IMR-90 (cell line): ENCODE measurements around the gene SNRNP200. TPM values are rescaled to one million over a fixed set of nuclear protein-coding genes. Genes with fewer than 3 reads are reported as not detected.

Experiments used
- ATAC-seq: fragments of 200-7000 bp; cut with Tn5 transposase; 2 replicates; pipeline ENCODE4 v1.9.1; 2020; ENCODE audit warnings: low read depth, mild to moderate bottlenecking, moderate library complexity
- BruUV-seq: library from RNA; stranded (reverse); fragments of 400-500 nt; replicated peaks from 2 replicates; lab custom pipeline; 2021; lab: Mats Ljungman, UMichigan
- CTCF ChIA-PET: fragments of 300-600 bp; formaldehyde crosslinking; extraction: SDS; loops from one replicate; lab custom pipeline; 2021; ENCODE audit warnings: antibody characterized with exemption; lab: Yijun Ruan, JAX
- POLR2A ChIA-PET: fragments of 300-600 bp; sonication (Branson Sonifier 250); formaldehyde crosslinking; loops from one replicate; lab custom pipeline; 2022; ENCODE audit warnings: antibody characterized with exemption; ENCODE audit not compliant: unreplicated experiment; lab: Charles Lee
- DNase-seq: peaks from one replicate; pipeline ENCODE4 v3.0.0; 2013
- H2AFZ ChIP-seq: replicated peaks from 2 replicates; pipeline ENCODE3; 2013; ENCODE audit warnings: low read length, mild to moderate bottlenecking; ENCODE audit not compliant: poor library complexity
- H2AK5ac ChIP-seq: 2 replicates; pipeline ENCODE4 v1.6.1; 2013; ENCODE audit warnings: low read depth, low read length, inconsistent platforms
- H2AK9ac ChIP-seq: replicated peaks from 2 replicates; pipeline ENCODE3; 2013; ENCODE audit warnings: mild to moderate bottlenecking, low read depth, low read length, moderate library complexity; ENCODE audit not compliant: poor library complexity
- H2BK120ac ChIP-seq: 2 replicates; pipeline ENCODE4 v1.6.1; 2013; ENCODE audit warnings: low read depth, low read length, inconsistent platforms
- H2BK15ac ChIP-seq: 3 replicates; pipeline ENCODE4 v1.6.1; 2013; ENCODE audit warnings: low read depth, low read length, inconsistent platforms
- H2BK20ac ChIP-seq: 2 replicates; pipeline ENCODE4 v1.6.1; 2013; ENCODE audit warnings: low read depth, mild to moderate bottlenecking, inconsistent platforms, low read length, moderate library complexity
- H2BK5ac ChIP-seq: 2 replicates; pipeline ENCODE4 v1.6.1; 2013; ENCODE audit warnings: mild to moderate bottlenecking, low read depth, low read length, inconsistent platforms; ENCODE audit not compliant: poor library complexity, severe bottlenecking
- H3K14ac ChIP-seq: replicated peaks from 2 replicates; pipeline ENCODE4 v1.6.1; 2013; ENCODE audit warnings: low read depth, low read length, inconsistent platforms
- H3K18ac ChIP-seq: 2 replicates; pipeline ENCODE4 v1.6.1; 2013; ENCODE audit warnings: low read depth, low read length, control low read depth
- H3K23ac ChIP-seq: 2 replicates; pipeline ENCODE4 v1.6.1; 2013; ENCODE audit warnings: low read depth, low read length, inconsistent platforms
- H3K27ac ChIP-seq: 2 replicates; pipeline ENCODE4 v1.5.1; 2013; ENCODE audit warnings: mild to moderate bottlenecking, control low read depth, low read length; ENCODE audit not compliant: insufficient read depth
- H3K27me3 ChIP-seq: 2 replicates; pipeline ENCODE4 v1.6.1; 2013; ENCODE audit warnings: low read length; ENCODE audit not compliant: control insufficient read depth, insufficient read depth
- H3K36me3 ChIP-seq: 2 replicates; pipeline ENCODE4 v1.6.1; 2013; ENCODE audit warnings: low read length, mixed read lengths; ENCODE audit not compliant: control insufficient read depth, insufficient read depth
- H3K4ac ChIP-seq: 2 replicates; pipeline ENCODE4 v1.6.1; 2013; ENCODE audit warnings: low read depth, low read length, inconsistent platforms
- H3K4me1 ChIP-seq: 2 replicates; pipeline ENCODE4 v1.6.1; 2013; ENCODE audit warnings: low read length, mixed read lengths; ENCODE audit not compliant: control insufficient read depth, insufficient read depth
- H3K4me2 ChIP-seq: 2 replicates; pipeline ENCODE4 v1.6.1; 2013; ENCODE audit warnings: low read depth, mild to moderate bottlenecking, control low read depth, low read length, moderate library complexity
- H3K4me3 ChIP-seq: 2 replicates; pipeline ENCODE4 v1.5.1; 2013; ENCODE audit warnings: low read depth, mild to moderate bottlenecking, control low read depth, low read length, moderate library complexity; ENCODE audit not compliant: insufficient read depth
- H3K56ac ChIP-seq: 2 replicates; pipeline ENCODE4 v1.6.1; 2013; ENCODE audit warnings: low read length, inconsistent platforms; ENCODE audit not compliant: insufficient read depth; ENCODE audit errors: extremely low read depth
- H3K79me1 ChIP-seq, 2 experiments: 2 replicates each; pipeline ENCODE4 v1.6.1; 2013; ENCODE audit warnings: low read length in 2 of 2, inconsistent platforms in 1 of 2, low read depth in 1 of 2
- H3K9ac ChIP-seq: 2 replicates; pipeline ENCODE4 v1.6.1; 2013; ENCODE audit warnings: low read depth, low read length, control low read depth
- H3K9me1 ChIP-seq: 2 replicates; pipeline ENCODE4 v1.6.1; 2013; ENCODE audit warnings: low read length, inconsistent platforms; ENCODE audit not compliant: insufficient read depth
- H3K9me3 ChIP-seq: 2 replicates; pipeline ENCODE4 v1.6.1; 2013; ENCODE audit warnings: low read length; ENCODE audit not compliant: control insufficient read depth, insufficient read depth
- H4K20me1 ChIP-seq: 2 replicates; pipeline ENCODE4 v1.6.1; 2013; ENCODE audit warnings: low read length, inconsistent platforms; ENCODE audit not compliant: insufficient read depth
- H4K5ac ChIP-seq: 2 replicates; pipeline ENCODE4 v1.6.1; 2013; ENCODE audit warnings: mild to moderate bottlenecking, low read depth, low read length, control low read depth
- H4K8ac ChIP-seq, 2 experiments: 2 replicates each; pipeline ENCODE4 v1.6.1; 2013; ENCODE audit warnings: low read depth in 2 of 2, low read length in 2 of 2, control low read depth in 1 of 2, inconsistent platforms in 1 of 2
- H4K91ac ChIP-seq: 2 replicates; pipeline ENCODE4 v1.6.1; 2013; ENCODE audit warnings: low read depth, low read length, inconsistent platforms; ENCODE audit not compliant: insufficient read depth
- MAZ ChIP-seq: IDR thresholded peaks from 2 replicates; pipeline ENCODE4 v1.6.1; 2012; ENCODE audit warnings: low read depth, mild to moderate bottlenecking, low read length, improper control_type of control experiment, moderate library complexity, borderline replicate concordance
- NFE2L2 ChIP-seq: fragments of 150-350 bp; IDR thresholded peaks from 2 replicates; pipeline ENCODE4 v1.6.1; 2016; ENCODE audit warnings: low read depth, mild to moderate bottlenecking, low read length
- RAD21 ChIP-seq: IDR thresholded peaks from 2 replicates; pipeline ENCODE4 v1.6.1; 2012; ENCODE audit warnings: low read length, improper control_type of control experiment
- WGBS, 2 experiments: methylation state at CpG; one replicate each; pipeline versions ENCODE4 v1.1.5 to v1.1.7; 2013; ENCODE audit warnings: missing lambda C conversion rate in 2 of 2; ENCODE audit not compliant: insufficient read length in 1 of 2; ENCODE audit errors: extremely low coverage in 2 of 2; 5-methylcytosine and 5-hydroxymethylcytosine counted together
- dilution Hi-C: fragments of 300-500 bp; cut with HindIII; formaldehyde crosslinking; loops from one replicate; pipeline ENCODE4 v1.14.3; 2018; ENCODE audit warnings: low sequenced_read_pairs; ENCODE audit not compliant: unreplicated experiment
- in situ Hi-C: fragments of 300-500 bp; cut with MboI; formaldehyde crosslinking; loops from 3 replicates; pipeline ENCODE4 v1.14.3; 2019; ENCODE audit warnings: low sequenced_read_pairs, inconsistent platforms, mixed read lengths
- intact Hi-C: fragments of 100-400 bp; cut with micrococcal nuclease; formaldehyde crosslinking; loops from 2 replicates; pipeline ENCODE4 v1.10.0; 2022
- polyA plus RNA-seq, 3 experiments: library from polyadenylated mRNA; depleted of rRNA; stranded (reverse); fragments of >200 nt; gene quantifications; 2 replicates each; pipeline ENCODE4 v1.2.3, GENCODE V29; 2012; ENCODE audit warnings: low replicate concordance in 1 of 3
- total RNA-seq: library from RNA; depleted of rRNA; stranded (reverse); fragments of >200 nt; gene quantifications from 2 replicates; pipeline ENCODE4 v1.2.3, GENCODE V29; 2012

SNRNP200 gene
- total and polyA plus RNA-seq, 2 of the 4 experiments (the other 2 are of a cell fraction) = 44.1 to 108 TPM

DNA sequence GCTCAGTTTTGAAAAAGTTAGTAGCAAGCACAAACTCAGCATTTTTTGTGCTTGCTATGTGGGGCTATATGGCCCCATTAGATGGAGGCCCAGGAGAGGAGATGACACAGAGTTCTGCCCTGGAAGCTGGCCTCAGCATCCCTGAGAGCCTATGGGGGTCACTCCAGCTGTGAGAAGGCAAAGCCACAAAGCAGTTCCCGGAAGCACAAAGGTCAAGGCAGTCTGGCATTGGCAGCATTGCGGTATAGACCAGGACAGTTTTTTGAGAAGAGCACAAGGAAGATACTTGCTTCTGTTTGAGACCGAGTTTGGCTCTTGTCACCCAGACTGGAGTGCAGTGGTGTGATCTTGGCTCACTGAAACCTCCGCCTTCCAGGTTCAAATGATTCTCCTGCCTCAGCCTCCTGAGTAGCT is 12.2 kb upstream of the SNRNP200 start:
- H3K36me3 ChIP-seq = no peaks in the 10 kb centered on the region
- H2BK20ac ChIP-seq = no peak overlapping the region
- H3K9me1 ChIP-seq = peaks cover 17% of the 10 kb centered on the region
- H3K27me3 ChIP-seq = peaks cover 3% of the 10 kb centered on the region; the same call in 1 of the 2 replicates
- no peak overlapping the region for H4K5ac ChIP-seq
- ATAC-seq = no peak
- H3K79me1 ChIP-seq = no peaks in the 10 kb centered on the region
- H3K23ac ChIP-seq = no peak overlapping the region
- dilution Hi-C loops = no loop called here
- BruUV-seq = no TSS peak
- no peak overlapping the region for H2AK9ac ChIP-seq
- intact Hi-C loops = no loop called here
- no peak overlapping the region for H3K27ac ChIP-seq
- DNase-seq = no peak
- no peak overlapping the region for H4K8ac ChIP-seq
- H2BK120ac ChIP-seq = no peak overlapping the region
- no peak overlapping the region for H4K91ac ChIP-seq
- CTCF ChIA-PET = no interaction called here
- no peaks in the 10 kb centered on the region for H4K20me1 ChIP-seq
- H3K18ac ChIP-seq = no peak overlapping the region
- WGBS, 2 experiments = 83% methylated on average over 2 of the region's 4 CpGs; no CpG with 5 or more reads in 1 of the 2 experiments
- no peak overlapping the region for H2BK15ac ChIP-seq
- H3K4ac ChIP-seq = no peak overlapping the region
- H3K9ac ChIP-seq = no peak overlapping the region
- H2BK5ac ChIP-seq = no peak overlapping the region
- H2AFZ ChIP-seq = no peak overlapping the region
- no peak overlapping the region for H2AK5ac ChIP-seq
- TF ChIP-seq MAZ (no peak), RAD21 (no peak), NFE2L2 (no peak)
- H3K56ac ChIP-seq = no peak overlapping the region
- POLR2A ChIA-PET = interaction anchor here (0.8 kb wide), 1 partner anchor 551 kb away, joined by 3 read pairs; no protein-coding TSS in a partner anchor
- in situ Hi-C loops = no loop called here
- H3K4me2 ChIP-seq = no peak overlapping the region
- no peak overlapping the region for H3K14ac ChIP-seq
- no peak overlapping the region for H3K4me3 ChIP-seq
- peaks cover 12% of the 10 kb centered on the region for H3K4me1 ChIP-seq
- no peaks in the 10 kb centered on the region for H3K9me3 ChIP-seq
